Measurements from ENCODE around the gene LPGAT1. TPM values are rescaled to one million over a fixed set of nuclear protein-coding genes. Genes with fewer than 3 reads are reported as not detected.

The LPGAT1 gene
- total RNA-seq, 1 experiment from 2014 or later = 50.6 TPM

- no peak overlapping the region for H3K4me2 ChIP-seq (ENCODE audit: low read length)
- no peak overlapping the region for H3K27ac ChIP-seq (ENCODE audit: low read depth, low read length)
- CTCF ChIA-PET = no interaction called here
- TF ChIP-seq CEBPB (IDR thresholded peaks at IDR 0.05; ENCODE audit: low read depth) (no peak), POLR2A (IDR thresholded peaks at IDR 0.05; ENCODE audit: borderline replicate concordance, extremely low read depth, insufficient read depth, insufficient read length) (no peak), POLR2AphosphoS5 (IDR thresholded peaks at IDR 0.05; ENCODE audit: low read depth, low read length) (no peak), SRF (IDR thresholded peaks at IDR 0.05; ENCODE audit: low read depth) (no peak), EZH2phosphoT487 (IDR thresholded peaks at IDR 0.05; ENCODE audit: borderline replicate concordance) (no peak), ZNF274 (IDR thresholded peaks at IDR 0.05; ENCODE audit: low read depth, low read length) (no peak), CBX3 (IDR thresholded peaks at IDR 0.05; ENCODE audit: low read depth) (no peak), EGR1 (IDR thresholded peaks at IDR 0.05; ENCODE audit: low read depth) (no peak), SIN3A (IDR thresholded peaks at IDR 0.05; ENCODE audit: low read depth) (no peak), EZH2 (IDR thresholded peaks at IDR 0.05) (no peak), JUND (IDR thresholded peaks at IDR 0.05) (no peak), ZFX (IDR thresholded peaks at IDR 0.05) (no peak), FOSL1 (IDR thresholded peaks at IDR 0.05; ENCODE audit: low read depth) (no peak), RAD21 (IDR thresholded peaks at IDR 0.05; ENCODE audit: low read depth) (no peak), YY1 (IDR thresholded peaks at IDR 0.05; ENCODE audit: extremely low read depth, insufficient replicate concordance, low read depth, low read length) (no peak)
- TF ChIP-seq, protein P1, sequence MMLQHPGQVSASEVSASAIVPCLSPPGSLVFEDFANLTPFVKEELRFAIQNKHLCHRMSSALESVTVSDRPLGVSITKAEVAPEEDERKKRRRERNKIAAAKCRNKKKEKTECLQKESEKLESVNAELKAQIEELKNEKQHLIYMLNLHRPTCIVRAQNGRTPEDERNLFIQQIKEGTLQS (IDR thresholded peaks at IDR 0.05) = no peak
- ATAC-seq = no peak
- no peak overlapping the region for H2AFZ ChIP-seq (ENCODE audit: low read depth, low read length, poor library complexity, severe bottlenecking)
- BruUV-seq (replicated peaks) = no TSS peak
- intact Hi-C loops (cut with micrococcal nuclease) = no loop called here
- no peak for DNase-seq (ENCODE audit: low read depth, low spot score)
- no peaks in the 10 kb centered on the region for H4K20me1 ChIP-seq (ENCODE audit: insufficient read depth)
- H3K79me2 ChIP-seq (ENCODE audit: insufficient read depth, low read length) = no peaks in the 10 kb centered on the region
- RAD21 ChIA-PET (ENCODE audit: low non-redundant PET in 1 of 2, low total read pairs in 2 of 2, uncharacterized antibody in 2 of 2, unreplicated experiment in 2 of 2) = no interaction called here
- POLR2A ChIA-PET = no interaction called here
- no peaks in the 10 kb centered on the region for H3K9me3 ChIP-seq (ENCODE audit: control insufficient read depth in 1 of 2, insufficient read depth in 1 of 2, low read depth in 1 of 2, low read length in 2 of 2)
- H3K9me2 ChIP-seq (ENCODE audit: insufficient read depth) = no peaks in the 10 kb centered on the region
- no peaks in the 10 kb centered on the region; the same call in 1 of the 2 replicates for H3K27me3 ChIP-seq (ENCODE audit: insufficient read depth, low read length)
- H3K4me3 ChIP-seq (replicated peaks in 1 of 2; ENCODE audit: low read depth in 1 of 2, low read length in 2 of 2) = no peak overlapping the region
- no peaks in the 10 kb centered on the region for H3K36me3 ChIP-seq (ENCODE audit: control insufficient read depth in 1 of 2, insufficient read depth in 2 of 2, low read length in 2 of 2)
- H3K4me1 ChIP-seq (ENCODE audit: control insufficient read depth in 1 of 2, insufficient read depth in 2 of 2, low read length in 2 of 2) = no peaks in the 10 kb centered on the region
- H3K9ac ChIP-seq (ENCODE audit: low read length) = no peak overlapping the region
Observed at GRCh38 chr1:211723273-211723672, 107.3 kb downstream of the LPGAT1 start.

Measured in HCT116 (cell line).